ENCODE data around the gene KCTD5.

DNA sequence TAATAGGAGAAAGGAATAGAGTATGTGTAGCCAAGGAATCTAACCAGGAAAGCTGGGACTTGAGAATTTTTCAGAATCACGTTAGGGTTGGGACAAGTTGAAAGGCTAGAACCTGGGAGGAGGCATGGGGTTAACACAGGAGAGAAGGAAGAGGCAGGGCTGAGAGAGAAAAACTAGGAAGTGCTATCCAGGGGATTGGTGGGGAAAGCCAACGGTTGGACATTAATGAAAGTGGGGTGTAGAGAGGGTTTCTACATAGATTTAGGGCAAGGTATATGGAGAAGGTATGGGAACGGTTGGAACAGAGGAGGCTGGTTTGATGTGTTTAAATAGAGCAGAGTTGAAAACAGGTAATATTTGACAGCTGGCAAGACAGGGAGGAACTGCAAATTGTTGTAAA lies 72.8 kb downstream of the KCTD5 start:
- TF ChIP-seq EZH2 (IDR thresholded peaks at IDR 0.05; ENCODE audit: borderline replicate concordance, low read length): no peak
- TF ChIP-seq, protein P1, sequence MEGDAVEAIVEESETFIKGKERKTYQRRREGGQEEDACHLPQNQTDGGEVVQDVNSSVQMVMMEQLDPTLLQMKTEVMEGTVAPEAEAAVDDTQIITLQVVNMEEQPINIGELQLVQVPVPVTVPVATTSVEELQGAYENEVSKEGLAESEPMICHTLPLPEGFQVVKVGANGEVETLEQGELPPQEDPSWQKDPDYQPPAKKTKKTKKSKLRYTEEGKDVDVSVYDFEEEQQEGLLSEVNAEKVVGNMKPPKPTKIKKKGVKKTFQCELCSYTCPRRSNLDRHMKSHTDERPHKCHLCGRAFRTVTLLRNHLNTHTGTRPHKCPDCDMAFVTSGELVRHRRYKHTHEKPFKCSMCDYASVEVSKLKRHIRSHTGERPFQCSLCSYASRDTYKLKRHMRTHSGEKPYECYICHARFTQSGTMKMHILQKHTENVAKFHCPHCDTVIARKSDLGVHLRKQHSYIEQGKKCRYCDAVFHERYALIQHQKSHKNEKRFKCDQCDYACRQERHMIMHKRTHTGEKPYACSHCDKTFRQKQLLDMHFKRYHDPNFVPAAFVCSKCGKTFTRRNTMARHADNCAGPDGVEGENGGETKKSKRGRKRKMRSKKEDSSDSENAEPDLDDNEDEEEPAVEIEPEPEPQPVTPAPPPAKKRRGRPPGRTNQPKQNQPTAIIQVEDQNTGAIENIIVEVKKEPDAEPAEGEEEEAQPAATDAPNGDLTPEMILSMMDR (conservative IDR thresholded peaks at IDR 0.05 in 1 of 2, IDR thresholded peaks at IDR 0.05 in 1 of 2; ENCODE audit: extremely low read depth in 1 of 2, insufficient read depth in 1 of 2, low read depth in 1 of 2, low read length in 2 of 2): no peak
